GM18526 (cell line): ENCODE data around the gene HDAC7.

Source experiments
- POLR2A ChIP-seq: IDR thresholded peaks from 3 replicates; pipeline ENCODE4 v1.6.1; 2011; ENCODE audit not compliant: insufficient read length; ENCODE audit errors: extremely low read depth

The HDAC7 gene

DNA sequence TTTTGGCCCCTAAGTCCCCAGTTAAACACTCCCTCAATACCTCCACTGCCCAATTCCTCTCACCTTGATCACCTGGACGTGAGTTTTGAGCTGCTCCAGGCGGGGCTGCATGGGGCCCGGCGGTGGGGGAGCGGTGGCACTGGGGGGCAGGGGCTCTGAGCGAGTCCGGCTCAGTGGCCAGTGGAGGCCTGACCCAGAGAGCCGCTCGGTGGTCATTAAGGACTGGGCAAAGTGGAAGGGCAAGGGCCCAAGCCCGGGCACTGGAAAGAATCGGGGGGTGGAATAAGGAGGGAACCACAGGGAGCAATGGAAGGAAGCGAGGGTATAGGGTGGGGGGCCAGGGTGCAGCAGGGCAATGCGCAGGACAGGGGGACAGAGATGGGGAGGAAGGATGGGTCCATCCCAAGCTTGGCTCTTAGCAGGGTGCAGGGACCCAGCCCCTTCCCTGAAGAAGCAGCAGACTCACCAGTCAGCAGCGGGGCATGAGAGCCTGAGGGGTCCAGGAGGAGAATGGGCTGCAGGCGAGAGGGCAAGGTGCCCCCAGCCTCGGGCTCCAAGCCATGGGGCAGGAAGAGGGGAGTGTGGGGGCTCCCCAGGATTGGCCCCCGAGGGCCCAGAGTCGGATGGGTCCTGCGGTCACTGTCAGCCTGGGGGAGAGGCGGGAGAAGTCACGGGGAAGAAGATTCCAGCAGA is 24.4 kb downstream of the HDAC7 start:
- TF ChIP-seq POLR2A, result no peak

DNA sequence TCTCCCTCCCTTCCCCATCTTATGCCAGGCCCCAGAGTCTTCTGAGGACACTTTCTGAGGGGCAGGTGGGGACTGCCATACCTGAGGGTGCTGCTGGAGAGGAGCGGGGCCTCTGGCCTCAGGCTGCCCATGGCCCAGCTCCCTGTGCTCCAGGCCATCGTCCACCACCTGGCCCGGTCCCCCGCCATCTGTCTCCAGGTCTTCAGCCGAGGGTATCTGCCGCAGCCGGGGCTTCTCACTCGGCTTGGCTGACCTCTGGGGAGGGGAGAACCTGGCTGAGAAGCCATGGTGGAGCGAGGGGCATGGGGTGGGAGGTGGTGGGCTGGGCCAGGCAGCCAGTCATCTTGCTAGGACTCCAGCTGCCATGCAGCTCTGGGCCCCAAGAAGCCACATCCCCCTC is 25.0 kb downstream of the HDAC7 start:
- no peak for TF ChIP-seq POLR2A

DNA sequence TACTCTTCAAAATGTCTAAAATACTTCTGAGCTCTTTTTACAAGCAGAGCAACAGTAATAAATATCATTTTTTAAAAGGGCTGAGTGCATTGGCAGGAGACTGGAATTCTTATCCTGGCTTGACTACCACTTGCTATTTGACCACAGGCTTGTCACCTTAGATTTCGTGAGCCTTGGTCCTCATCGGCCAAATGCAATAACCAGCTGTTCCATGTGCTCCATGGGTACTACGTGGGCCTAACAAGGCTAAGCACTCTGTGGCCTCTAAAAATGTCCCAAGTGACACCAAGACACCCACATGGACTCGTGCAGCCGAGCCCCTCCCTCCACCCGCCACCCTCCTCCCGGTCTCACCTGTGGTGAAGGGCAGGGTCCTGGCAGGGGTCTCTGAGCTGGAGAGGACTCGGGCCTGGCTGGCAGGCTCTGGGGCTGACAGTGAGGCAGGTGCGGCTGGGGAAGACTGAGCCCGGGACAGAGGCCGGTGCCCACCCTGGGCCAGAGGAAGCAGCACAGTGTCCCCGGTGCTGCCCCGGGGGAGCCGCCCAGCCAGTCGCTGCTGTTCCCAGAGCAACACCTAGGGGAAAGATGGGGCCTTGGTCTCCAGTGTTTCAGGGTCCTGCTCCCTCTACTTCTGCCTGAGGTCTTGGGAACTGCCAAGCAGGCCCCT is 26.6 kb downstream of the HDAC7 start:
- no peak for TF ChIP-seq POLR2A

DNA sequence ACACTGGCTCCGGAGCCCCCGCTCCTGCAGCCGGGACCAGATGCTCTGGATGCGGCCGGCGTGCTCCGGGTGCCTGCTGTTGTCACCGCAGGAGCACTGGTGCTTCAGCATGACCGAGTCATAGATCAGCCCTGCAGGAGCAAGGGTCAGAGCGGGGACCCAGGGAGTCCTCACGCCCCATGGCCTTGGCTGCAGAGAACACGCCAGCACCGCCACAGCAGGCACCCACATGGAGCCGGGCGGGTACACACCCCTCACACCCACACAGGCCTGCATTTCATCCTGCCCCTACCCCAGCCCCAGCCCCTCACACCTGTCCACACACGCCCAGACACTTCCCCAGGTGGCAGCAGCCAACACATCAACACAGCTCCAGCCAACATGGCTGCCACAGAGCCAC is 27.8 kb downstream of the HDAC7 start:
- no peak for TF ChIP-seq POLR2A

DNA sequence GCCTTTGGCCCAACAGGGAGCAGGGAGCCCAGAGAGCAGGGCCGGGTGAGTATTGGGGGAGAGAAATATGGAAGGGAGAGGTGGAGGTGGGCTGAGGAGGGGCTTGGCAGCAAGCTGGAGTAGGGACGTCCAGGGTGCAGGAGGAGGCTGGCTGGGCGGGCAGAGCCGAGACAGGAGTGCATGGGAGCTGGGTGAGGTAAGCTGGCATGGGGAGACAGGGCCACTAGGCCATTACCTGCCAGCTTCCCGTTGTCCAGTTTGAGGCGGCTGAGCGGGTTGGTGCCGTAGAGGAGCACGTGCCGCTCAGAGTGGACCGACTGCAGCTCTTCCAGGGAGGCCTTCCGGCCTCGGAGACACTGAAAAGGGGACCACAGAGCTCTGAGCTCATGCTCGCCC is 28.4 kb downstream of the HDAC7 start:
- TF ChIP-seq POLR2A, result no peak

DNA sequence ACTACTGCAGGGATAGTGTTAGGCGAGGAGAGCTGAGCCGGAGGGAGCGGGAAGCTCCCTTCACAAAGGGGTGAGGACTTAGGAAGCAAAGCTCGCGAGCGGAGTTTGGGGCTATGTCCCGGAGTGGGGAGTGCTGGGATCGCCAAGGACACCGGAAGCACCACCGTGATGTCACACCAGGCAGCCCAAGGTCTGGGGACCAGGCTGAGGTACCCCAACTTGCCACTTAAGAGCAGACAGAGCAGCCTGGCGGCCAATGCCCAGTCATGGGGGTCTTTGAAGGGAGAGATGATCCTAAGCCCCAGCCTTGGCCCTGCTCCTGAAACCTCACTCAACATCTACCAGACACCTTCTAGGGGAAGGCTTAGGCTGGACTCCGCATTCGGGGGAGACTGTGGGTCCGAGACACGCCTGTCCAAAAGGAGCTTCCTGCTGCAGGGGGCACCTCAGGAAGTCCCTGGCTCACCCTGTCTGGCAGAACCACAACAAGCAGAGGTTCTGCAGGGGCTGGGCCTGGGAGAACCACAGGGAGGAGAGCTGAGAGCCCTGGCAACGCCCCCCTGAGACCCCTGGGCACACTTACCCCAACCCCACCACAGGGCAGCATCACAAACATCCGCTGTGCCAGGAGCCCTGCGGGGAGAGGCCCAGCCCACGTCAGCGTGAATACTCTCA is 28.9 kb downstream of the HDAC7 start:
- no peak for TF ChIP-seq POLR2A

DNA sequence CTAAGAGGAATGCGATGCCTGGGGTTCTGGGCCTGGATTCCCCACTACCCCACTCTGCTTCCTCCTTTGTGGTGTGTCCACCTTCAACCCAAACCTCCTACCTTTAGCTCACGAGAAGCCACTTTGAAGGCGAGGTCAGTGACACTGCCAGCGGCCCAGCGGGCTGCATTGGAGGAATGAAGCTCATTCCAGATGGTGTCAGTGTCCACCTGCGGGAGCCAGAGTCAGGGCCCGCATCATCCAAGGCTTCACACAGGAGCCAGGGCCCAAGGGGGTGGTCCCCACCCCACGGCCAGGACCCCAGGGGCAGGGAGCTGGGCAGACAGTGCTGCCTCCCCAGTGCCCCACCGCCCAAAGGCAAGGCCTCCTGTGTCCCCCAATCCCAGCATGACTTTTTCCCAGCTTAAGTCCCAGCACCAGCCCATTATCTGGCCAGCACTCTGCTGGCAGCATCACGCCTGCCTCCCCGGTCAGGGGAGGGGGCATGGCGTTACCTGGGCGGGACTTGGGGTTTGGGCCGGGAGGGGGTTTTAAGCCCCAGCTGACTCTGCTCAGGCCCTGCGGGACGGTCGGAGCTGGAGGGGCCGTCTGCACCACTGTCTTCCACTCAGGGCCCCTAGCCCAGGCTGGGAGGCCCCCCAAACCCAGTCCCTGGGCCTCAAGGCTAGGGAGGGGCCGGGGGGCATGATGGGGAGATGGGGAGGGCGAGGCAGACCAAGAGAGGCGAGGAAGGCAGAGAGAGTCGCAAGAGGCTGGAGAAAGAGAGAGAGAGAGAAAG is 29.8 kb downstream of the HDAC7 start:
- no peak for TF ChIP-seq POLR2A

DNA sequence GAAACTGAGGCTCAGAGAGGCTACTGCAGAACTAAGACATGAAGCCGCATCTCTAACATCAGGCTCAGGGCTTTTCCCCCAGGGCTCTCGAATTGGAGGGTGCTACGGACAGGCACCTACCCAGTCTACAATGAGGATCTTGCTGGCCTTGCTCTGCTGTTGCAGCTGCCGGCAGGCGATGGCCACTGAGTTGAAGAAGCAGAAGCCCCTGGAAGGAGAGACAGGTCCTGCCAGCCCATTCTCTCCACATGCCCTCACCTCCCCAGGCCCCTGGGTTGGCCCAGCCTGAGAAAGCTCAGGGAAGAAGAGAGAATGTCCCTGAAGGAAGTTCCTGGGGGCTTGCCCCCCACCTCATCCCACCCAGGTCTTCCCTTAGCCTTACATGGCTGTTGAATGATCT is 30.6 kb downstream of the HDAC7 start:
- TF ChIP-seq POLR2A, result no peak

DNA sequence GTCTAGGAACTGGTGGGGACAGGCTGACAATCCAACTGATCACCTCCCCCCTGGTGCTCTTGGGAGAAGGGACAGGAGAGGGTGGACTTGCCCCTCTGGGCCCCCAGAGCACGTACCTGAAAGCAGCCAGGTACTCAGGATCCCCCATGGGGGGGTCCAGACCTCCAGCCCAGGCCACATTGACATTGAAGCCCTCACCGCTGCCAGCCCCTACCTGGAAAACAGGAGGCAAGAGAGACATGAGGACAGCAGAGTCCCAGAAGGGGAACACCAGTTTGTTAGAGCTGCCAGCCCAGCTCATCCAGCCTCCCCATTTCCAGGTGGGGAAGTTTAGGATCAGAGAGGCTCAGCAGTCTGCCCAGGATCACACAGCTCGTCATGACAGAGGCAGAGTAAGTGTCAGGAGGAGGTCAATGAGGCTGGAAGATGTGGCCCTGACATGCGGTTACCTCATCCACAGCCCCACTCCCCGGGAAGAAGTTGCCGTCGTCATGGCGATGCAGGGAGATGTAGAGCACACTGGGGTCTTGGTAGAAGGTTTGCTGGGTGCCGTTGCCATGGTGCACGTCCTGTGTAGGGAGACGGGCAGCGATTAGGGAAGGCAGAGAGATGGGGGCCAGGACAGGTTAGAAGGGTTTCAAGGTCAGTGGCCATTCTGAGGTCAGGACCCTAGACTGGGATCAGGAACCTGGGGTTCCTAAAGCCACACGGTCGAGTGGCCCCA is 31.9 kb downstream of the HDAC7 start:
- TF ChIP-seq POLR2A, result no peak

DNA sequence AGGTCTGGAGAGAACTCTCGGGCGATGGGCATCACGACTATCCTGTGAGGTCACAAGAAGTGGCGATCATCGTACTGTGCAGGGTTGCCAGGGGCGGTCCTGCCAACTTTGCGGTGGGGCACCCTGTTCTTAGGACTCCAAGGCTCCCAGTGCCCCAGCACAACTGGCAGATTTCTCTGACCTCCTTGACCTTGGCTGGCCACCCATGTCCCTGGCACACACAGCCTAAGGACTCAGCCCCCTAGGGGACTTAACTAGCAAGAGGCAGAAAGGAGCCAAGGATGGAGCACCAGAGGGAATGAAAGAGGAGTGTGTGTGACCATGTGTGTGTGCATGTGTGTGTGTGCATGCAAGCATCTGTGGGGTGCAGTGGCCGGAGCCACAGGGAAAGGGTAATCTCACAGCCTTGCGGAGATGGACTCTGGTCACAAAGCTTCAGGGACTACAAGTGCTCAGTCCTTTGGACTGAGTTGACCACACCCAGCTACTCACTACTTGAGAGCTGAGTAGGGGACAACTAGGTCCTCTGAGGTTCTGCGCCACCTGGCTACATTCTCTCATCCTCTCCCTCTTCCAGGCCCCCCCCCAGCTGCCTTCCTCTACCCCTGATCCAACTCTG is 32.9 kb downstream of the HDAC7 start:
- no peak for TF ChIP-seq POLR2A

DNA sequence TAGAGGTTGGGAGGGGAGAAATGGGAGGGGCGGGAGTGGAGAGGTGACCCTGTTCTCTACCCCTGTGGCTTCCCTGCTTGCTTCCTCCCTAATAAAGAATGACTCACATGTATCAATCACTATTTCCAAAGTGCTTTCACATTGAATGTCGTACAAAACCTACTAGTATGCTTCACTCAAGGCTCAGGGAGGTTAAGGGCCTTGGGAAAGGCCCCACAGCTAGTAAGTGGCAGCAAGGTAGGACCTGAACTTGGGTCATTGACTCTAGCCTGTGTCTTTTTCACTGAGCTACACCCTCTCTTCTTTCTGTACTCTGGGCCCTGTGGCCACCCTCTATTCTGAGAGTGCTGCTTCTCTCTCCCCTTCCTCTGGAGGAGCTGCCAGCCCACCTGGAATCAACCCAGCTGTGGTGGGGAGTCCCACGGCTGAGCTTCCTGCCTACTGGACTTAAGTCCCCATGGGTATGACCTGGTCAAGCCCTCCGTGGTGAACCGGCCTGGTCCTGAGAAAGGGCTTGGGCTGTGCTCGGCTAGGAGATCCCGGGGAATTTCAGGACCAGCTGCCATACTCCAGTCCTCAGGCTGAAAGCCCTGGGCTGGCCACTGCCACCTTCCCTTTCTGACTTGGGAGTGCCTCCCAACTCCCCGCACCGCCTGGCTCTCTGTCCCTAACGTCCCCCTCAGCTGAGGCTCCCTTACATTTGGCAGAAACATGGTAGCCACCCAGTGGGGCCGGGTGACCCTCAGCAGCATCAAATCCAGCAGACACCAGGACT is 33.6 kb downstream of the HDAC7 start:
- TF ChIP-seq POLR2A, result no peak

DNA sequence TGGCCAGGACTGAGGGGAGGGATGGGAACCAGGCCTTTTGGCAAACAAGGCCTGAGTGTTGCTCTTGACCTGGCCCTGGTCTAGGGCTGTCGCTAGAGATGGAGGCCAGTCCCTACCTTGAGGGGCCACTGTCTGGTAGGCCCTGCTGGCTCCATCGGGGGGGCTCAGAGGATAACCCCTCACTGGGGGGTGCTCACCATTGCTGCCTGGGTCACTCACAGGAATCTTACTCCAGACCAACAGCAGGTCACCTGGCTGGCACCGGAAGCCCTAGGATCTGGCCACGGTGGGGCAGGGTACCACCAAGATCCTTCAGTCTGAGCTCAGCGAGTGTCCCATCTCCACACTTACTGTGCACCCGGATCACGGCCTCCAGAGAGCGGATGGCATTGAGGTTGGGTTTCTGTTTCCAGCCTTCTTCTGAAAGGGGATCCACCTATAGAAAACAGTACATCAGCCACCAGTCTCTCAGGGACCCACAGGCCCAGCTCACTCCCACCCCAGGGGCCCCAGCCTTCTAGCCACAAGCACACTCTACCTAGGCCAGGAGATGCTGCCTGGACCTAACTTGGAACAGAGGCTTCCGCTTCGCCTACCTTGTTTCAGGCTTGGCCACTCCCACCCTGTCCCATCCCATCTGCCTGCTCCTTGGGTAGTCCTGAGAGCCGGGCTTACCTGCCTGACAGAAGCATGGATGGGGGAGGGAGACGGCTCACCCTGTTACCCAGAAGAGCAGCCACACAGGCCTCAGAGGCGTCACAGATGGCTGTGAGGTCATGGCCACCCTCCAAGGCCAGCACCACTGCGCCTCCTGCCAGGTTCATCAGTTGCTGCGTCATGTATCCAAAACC is 34.4 kb downstream of the HDAC7 start:
- no peak for TF ChIP-seq POLR2A
